Middle frontal gyrus (tissue), 1 donor: Measurements from ENCODE around the gene RDX.

Experiments used
- DNase-seq: peaks from one replicate; pipeline ENCODE4 v3.0.0-alpha.2; 2015; ENCODE audit warnings: low spot score; ENCODE audit errors: extremely low spot score

The RDX gene

DNA sequence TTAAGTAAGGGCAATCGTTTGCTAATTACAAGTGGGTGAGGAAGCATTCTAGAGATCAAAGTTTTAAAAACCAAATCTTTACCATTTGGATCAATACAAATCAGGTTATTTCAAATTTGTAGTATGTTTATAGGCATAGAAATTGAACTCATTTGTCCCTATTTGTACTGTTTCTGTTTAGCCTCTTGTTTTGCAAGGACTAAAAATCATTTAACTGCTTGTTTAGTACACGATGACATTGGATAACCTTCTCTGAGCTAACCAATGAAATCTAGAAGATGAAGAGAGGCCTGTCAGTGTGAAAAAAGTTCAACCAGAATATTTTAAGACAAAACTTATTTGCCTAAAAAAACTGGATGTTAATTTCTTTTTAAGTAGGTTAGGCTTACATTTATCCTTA, 163.3 kb downstream of the RDX start:
- no peak for DNase-seq

DNA sequence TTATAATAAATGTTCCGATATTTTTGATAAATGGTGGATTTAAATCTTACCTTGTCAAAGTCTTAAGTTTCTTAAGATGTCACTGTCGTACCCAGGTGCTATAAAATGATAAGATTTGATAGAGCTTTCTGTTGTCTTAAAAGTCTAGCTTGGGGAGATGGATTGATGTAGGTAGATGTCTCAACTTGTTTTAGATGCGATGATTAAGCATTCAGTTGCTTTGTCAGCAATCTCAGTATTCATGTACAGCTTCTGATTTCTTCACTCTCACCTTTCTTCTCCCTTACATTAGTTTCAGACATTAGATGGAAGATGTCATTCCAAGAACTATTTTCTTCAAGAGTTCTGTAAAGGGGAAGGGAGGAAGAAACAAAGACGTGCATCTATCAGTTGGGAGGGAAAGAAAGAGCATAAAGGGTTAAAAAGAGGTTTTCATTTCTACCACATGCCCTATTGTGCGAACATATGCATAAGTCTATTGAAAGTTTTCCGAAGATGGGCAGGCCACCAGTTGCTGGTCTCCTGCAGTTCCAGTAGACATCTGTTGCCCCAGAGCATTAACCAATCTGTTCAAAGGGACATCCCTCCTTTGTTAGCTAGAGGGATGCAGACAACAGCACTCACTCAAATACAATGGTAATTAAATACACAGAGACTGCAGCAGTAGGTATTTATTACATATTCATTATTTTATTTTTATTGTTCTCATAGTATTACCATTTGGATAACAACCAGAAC, 164.9 kb downstream of the RDX start:
- DNase-seq, result no peak

DNA sequence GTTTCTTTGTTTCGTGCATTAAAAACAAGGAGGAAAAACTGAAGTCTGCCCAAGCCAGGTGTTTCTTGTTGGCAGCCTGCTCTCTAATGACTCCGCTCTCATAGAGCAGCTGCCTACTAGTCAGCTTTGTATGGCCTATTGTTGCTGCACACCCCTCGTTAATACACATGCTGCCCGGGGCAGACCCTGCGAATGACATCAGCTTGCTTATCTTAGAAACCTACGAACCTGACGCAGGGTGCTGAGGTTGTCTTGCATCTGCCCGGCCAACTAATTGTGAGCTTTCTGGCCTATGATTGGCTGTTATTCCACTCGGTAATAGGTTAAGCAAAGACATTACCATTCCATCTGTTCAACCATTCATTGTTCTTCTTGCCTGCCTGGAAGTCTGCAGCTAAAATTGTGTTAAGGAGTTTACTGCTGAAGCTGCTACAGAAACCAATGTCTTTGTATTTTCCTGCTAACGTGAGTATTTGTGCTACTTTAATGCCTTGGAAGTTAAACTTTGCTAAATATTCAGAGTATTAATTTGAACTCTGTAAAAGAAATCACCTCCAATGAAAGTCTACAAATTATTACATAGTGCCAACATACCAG, 165.7 kb downstream of the RDX start:
- no peak for DNase-seq

GRCh38 chr11:110128161-110128560, 168.3 kb downstream of the RDX start:
- DNase-seq, result no peak

- DNase-seq, result no peak
These were observed 169.5 kb downstream of the RDX start for GRCh38 chr11:110126936-110127335.

- no peak for DNase-seq
These were observed 170.8 kb downstream of the RDX start for GRCh38 chr11:110125632-110126031.
